ENCODE data around the gene KLK13.

Gene KLK13

DNA sequence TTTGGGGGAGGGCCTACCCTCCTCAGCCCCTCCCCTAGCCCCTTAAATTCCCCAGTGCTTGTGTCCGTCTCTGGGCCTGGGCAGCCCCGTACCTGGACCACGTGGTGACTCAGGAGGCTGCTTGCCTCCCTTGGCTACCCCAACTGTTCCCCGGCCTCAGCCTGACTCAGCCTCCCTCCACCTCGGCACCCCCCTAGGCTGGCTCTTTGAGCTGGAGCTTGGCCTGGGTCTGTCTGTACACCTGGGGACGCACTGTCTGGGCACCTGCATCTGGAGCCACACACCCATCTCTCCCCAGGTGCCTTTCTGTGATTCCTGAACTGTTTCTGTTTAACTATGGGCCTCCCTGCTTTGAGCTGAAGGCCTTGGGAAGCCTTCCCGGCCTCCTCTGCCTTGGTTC lies 19.6 kb upstream of the KLK13 start:
- H4K20me1 ChIP-seq (ENCODE audit: insufficient read depth, low read length), result no peaks in the 10 kb centered on the region
- H3K9me3 ChIP-seq (ENCODE audit: insufficient read depth, low read length), result no peaks in the 10 kb centered on the region
- H3K4me3 ChIP-seq (ENCODE audit: low read length), result no peak overlapping the region
- no peaks in the 10 kb centered on the region for H3K36me3 ChIP-seq (replicated peaks; ENCODE audit: low read depth, low read length)
- no peak overlapping the region for H3K4me2 ChIP-seq (ENCODE audit: low read length)
- no peak overlapping the region for H3K27ac ChIP-seq (ENCODE audit: low read length)
- peaks cover 6% of the 10 kb centered on the region for H3K27me3 ChIP-seq (ENCODE audit: low read depth, low read length)
- no peaks in the 10 kb centered on the region for H3K79me2 ChIP-seq (ENCODE audit: low read length)
- H3K9ac ChIP-seq (ENCODE audit: low read length), result no peak overlapping the region
- H3K4me1 ChIP-seq (ENCODE audit: low read length), result no peaks in the 10 kb centered on the region
- TF ChIP-seq EZH2phosphoT487 (IDR thresholded peaks at IDR 0.05; ENCODE audit: low read depth), result no peak
- TF ChIP-seq, protein P1, sequence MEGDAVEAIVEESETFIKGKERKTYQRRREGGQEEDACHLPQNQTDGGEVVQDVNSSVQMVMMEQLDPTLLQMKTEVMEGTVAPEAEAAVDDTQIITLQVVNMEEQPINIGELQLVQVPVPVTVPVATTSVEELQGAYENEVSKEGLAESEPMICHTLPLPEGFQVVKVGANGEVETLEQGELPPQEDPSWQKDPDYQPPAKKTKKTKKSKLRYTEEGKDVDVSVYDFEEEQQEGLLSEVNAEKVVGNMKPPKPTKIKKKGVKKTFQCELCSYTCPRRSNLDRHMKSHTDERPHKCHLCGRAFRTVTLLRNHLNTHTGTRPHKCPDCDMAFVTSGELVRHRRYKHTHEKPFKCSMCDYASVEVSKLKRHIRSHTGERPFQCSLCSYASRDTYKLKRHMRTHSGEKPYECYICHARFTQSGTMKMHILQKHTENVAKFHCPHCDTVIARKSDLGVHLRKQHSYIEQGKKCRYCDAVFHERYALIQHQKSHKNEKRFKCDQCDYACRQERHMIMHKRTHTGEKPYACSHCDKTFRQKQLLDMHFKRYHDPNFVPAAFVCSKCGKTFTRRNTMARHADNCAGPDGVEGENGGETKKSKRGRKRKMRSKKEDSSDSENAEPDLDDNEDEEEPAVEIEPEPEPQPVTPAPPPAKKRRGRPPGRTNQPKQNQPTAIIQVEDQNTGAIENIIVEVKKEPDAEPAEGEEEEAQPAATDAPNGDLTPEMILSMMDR (IDR thresholded peaks at IDR 0.05; ENCODE audit: low read depth, low read length), result no peak
- H2AFZ ChIP-seq (ENCODE audit: low read depth, low read length), result no peak overlapping the region

DNA sequence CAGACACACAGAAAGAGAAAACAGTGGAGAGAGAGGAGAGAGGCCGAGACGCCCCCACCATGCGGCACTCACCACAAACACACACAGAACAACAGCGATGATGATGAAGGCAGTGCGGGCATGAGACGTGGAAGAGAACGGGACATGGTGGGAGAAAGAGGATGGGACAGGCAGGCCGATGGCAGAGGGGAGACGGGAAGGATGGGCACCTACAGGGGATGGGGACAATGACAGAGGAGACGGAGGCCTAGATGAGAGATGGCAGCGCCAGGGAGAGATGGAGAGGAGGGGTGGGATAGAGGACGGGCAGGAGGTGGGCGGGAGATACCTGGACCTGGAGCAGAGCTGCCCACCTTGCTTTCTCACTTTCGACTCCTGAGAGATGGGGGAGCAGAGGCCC lies 18.9 kb upstream of the KLK13 start:
- Histone ChIP-seq H2AFZ (ENCODE audit: low read depth, low read length) (no peak overlapping the region), H3K27me3 (ENCODE audit: low read depth, low read length) (peaks cover 6% of the 10 kb centered on the region), H3K4me1 (ENCODE audit: low read length) (no peaks in the 10 kb centered on the region), H3K9ac (ENCODE audit: low read length) (no peak overlapping the region), H3K27ac (ENCODE audit: low read length) (no peak overlapping the region), H3K9me3 (ENCODE audit: insufficient read depth, low read length) (no peaks in the 10 kb centered on the region), H4K20me1 (ENCODE audit: insufficient read depth, low read length) (no peaks in the 10 kb centered on the region), H3K79me2 (ENCODE audit: low read length) (no peaks in the 10 kb centered on the region), H3K4me3 (ENCODE audit: low read length) (no peak overlapping the region), H3K36me3 (replicated peaks; ENCODE audit: low read depth, low read length) (no peaks in the 10 kb centered on the region), H3K4me2 (ENCODE audit: low read length) (no peak overlapping the region)
- TF ChIP-seq, protein P1 (IDR thresholded peaks at IDR 0.05; ENCODE audit: low read depth, low read length), result no peak
- no peak for TF ChIP-seq EZH2phosphoT487 (IDR thresholded peaks at IDR 0.05; ENCODE audit: low read depth)

DNA sequence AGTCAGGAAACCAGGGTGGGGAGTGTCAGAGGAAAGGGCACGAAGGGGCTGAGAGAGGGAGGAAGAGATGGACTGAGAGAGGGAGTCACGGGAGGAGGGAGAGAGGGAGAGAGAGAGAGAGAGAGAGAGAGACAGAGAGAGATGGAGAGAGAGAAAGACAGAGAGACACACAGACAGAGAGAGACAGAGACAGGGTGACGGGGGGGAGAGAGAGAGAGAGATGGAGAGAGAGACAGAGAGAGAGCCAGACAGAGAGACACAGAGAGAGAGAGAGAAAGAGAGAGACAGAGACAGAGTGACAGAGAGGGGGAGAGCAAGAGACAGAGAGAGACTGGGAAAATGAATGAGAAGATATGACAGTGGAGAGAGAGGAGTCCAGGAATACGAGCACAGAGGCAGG lies 18.3 kb upstream of the KLK13 start:
- H3K4me1 ChIP-seq (ENCODE audit: low read length), result no peaks in the 10 kb centered on the region
- H3K27me3 ChIP-seq (ENCODE audit: low read depth, low read length), result peaks cover 6% of the 10 kb centered on the region
- no peak overlapping the region for H3K27ac ChIP-seq (ENCODE audit: low read length)
- no peak overlapping the region for H2AFZ ChIP-seq (ENCODE audit: low read depth, low read length)
- H3K9ac ChIP-seq (ENCODE audit: low read length), result no peak overlapping the region
- H3K4me2 ChIP-seq (ENCODE audit: low read length), result no peak overlapping the region
- no peaks in the 10 kb centered on the region for H3K9me3 ChIP-seq (ENCODE audit: insufficient read depth, low read length)
- TF ChIP-seq EZH2phosphoT487 (IDR thresholded peaks at IDR 0.05; ENCODE audit: low read depth), result no peak
- TF ChIP-seq, protein P1 (IDR thresholded peaks at IDR 0.05; ENCODE audit: low read depth, low read length), result no peak
- no peaks in the 10 kb centered on the region for H4K20me1 ChIP-seq (ENCODE audit: insufficient read depth, low read length)
- no peaks in the 10 kb centered on the region for H3K36me3 ChIP-seq (replicated peaks; ENCODE audit: low read depth, low read length)
- no peaks in the 10 kb centered on the region for H3K79me2 ChIP-seq (ENCODE audit: low read length)
- no peak overlapping the region for H3K4me3 ChIP-seq (ENCODE audit: low read length)

DNA sequence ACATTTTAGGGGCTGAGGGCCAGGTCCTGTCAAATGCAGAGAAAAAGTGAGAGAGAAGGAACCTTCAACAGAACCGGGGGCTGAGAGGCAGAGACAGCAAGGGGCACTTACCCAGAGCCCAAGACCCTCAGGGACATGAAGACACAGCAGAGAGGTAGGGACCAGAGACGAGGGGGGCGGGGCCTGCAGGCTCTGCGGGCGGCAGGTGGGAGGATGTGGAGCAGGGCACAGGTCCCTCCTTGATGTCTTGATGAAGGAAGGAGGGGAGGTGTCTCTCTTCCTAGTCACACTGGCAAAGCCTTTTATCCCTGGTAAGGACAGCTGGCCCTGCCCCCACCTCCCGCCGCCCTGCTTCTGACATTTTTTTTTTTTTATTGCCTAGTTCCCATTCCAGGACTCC lies 17.7 kb upstream of the KLK13 start, which contains the start of gene KLK14:
TSS of gene KLK14 (minus strand) at position 277 of the 400 bp plus-strand sequence. CDS start at position 4, 273 bp downstream.
- Histone ChIP-seq H3K27ac (ENCODE audit: low read length) (no peak within 1 kb of the TSS), H3K9ac (ENCODE audit: low read length) (no peak within 1 kb of the TSS), H3K4me2 (ENCODE audit: low read length) (no peak within 1 kb of the TSS), H4K20me1 (ENCODE audit: insufficient read depth, low read length) (no peaks in the 10 kb centered on the region), H3K36me3 (replicated peaks; ENCODE audit: low read depth, low read length) (no peaks in the 10 kb centered on the region), H3K79me2 (ENCODE audit: low read length) (no peaks in the 10 kb centered on the region), H3K4me1 (ENCODE audit: low read length) (no peaks in the 10 kb centered on the region), H3K4me3 (ENCODE audit: low read length) (no peak within 1 kb of the TSS), H3K9me3 (ENCODE audit: insufficient read depth, low read length) (no peaks in the 10 kb centered on the region), H3K27me3 (ENCODE audit: low read depth, low read length) (peaks cover 6% of the 10 kb centered on the region), H2AFZ (ENCODE audit: low read depth, low read length) (no peak within 1 kb of the TSS)
- TF ChIP-seq, protein P1 (IDR thresholded peaks at IDR 0.05; ENCODE audit: low read depth, low read length), result no peak
- TF ChIP-seq EZH2phosphoT487 (IDR thresholded peaks at IDR 0.05; ENCODE audit: low read depth), result no peak
